HG02973 (cell line): ENCODE data around the gene RUNX2.

Source experiments
- ATAC-seq: cut with Tn5 transposase; IDR thresholded peaks from one replicate; pipeline ENCODE4 v1.9.1; 2021; ENCODE audit warnings: moderate library complexity; ENCODE audit not compliant: unreplicated experiment

Gene RUNX2

GRCh38 chr6:45574014-45574461 is 245.9 kb downstream of the RUNX2 start:
- no peak for ATAC-seq

GRCh38 chr6:45574885-45575284 is 246.8 kb downstream of the RUNX2 start:
- no peak for ATAC-seq

DNA sequence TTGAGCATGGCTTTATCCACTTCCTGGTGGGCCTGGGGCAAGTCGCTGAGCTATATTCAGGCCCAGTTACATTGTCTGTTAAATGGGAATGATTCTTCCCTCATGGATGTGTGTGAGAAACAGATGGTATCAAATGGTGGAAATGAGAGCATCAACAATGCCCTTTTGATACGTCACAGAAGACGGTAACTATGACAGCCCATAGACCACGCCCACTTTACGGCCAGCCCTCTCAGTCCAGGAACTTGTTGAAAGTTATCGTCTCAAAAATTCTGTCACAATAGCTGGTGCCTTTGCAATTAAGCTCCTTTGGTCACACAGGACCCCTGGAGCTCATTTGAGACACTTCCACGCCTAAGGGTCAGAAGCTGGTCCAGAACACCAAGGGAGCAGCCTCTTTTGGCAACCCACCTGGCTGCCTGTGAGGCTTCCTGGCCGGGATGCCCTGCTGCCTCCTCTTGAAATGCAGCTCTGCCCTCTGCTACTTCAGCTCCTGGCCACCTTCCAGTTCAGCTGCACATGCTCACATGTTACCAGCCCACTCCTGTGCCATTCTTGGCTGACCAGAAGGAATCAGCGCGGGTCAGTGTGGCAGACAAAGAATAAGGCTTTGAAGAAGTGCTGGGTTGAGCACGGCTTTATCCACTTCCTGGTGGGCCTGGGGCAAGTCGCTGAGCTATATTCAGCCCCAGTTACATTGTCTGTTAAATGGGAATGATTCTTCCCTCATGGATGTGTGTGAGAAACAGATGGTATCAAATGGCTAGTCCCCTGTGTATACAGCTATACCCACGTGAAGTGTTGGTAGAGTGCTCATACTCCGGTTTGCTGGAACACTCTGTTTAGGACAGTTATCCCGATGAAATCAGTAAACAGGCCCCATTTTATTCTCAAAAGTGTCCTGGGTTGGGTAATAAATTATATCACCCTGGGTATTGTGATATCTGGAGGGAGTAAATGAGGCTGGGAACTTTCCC is 248.8 kb downstream of the RUNX2 start:
- ATAC-seq: no peak

DNA sequence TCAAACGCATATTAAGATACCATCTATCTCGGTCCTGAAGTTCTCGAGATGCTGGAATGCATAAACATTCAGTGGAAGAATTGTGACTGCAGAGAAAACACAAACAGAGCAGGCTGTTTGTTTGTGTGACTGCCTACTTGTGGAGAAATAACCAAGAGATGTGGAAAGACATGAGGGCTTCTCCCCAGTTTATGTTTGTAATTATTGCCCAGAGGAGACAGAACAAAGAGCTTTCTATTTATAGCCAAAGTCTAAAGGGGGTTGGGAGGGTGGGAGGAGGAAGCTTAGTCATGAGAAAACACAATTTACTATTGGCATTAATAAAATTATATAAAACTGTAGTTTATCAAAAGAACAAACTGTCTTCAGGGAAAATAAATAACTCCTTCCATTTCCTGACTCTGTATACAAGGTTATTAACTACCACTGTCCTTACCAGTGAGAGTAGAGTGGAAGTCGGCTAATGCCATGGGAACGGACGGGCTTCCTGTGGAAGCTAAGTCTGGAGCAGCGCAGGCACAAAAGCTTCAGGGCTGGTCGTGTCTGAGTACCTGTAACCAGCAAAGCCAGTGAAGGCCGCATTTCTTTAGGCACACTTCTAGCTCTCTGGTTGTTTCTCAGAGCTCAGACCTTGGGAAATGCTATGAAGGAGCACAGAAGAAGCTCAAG is 249.8 kb downstream of the RUNX2 start:
- ATAC-seq: no peak

DNA sequence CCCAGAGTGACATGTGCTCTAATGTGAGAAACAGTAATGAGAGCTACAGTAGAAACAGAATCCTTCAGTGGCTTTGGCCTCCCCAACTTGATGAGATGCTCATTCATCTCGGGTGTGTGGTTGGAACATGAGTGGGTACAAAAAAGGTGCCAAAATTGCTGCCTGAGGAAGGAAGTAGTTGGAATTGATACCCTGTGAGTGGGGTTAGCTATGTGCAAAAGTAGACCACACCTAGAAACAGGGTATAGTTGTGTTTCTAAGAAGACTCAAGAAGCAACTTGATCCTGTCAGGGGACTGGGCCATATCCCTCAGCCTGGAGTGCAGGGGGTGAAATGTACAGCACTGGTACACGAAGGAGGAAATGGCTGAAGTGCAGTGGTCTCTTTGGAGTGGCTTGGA is 256.0 kb downstream of the RUNX2 start:
- no peak for ATAC-seq

GRCh38 chr6:45586216-45587171 is 258.4 kb downstream of the RUNX2 start:
- no peak for ATAC-seq

GRCh38 chr6:45587229-45588060 is 259.3 kb downstream of the RUNX2 start:
- no peak for ATAC-seq

DNA sequence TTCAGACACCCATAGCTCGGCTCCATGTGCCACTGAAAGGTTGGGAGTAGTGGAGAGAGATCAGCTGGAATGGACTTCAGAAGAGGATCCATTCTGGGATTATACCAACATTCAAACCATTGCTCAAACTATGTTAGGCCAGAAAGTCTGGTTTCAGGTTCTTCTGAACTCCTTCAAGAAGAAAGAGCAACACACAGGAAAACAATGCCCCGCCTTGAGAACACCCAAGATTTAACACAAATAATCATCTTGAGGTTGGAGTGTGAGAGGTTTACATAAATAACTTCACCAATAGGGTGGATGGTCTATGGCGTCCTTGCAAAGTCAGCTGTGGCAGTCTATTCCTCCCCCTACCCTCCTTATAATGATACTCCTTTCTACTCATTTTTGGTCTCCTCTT is 261.2 kb downstream of the RUNX2 start:
- no peak for ATAC-seq

DNA sequence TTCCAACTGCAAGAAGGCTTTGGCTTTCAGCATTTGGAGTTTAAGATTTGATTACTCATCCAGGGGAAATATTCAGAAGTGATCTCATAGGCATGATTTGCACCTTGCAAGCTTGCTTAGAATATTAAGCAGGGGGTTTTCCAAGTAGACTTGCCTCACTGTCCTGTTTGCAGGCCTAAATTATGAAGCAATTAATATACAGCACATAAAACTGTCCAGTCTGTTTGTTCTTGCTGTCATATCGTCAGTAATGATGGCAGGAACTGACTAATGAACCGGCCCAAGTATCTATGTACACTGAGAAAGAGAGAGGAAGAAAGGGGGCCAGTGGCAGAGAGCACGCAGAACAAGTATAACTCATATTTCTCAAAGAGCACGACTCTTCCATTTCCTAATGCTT is 262.1 kb downstream of the RUNX2 start:
- no peak for ATAC-seq

GRCh38 chr6:45590696-45591184 is 262.6 kb downstream of the RUNX2 start:
- ATAC-seq: no peak

GRCh38 chr6:45591306-45591705 is 263.2 kb downstream of the RUNX2 start:
- ATAC-seq: no peak

DNA sequence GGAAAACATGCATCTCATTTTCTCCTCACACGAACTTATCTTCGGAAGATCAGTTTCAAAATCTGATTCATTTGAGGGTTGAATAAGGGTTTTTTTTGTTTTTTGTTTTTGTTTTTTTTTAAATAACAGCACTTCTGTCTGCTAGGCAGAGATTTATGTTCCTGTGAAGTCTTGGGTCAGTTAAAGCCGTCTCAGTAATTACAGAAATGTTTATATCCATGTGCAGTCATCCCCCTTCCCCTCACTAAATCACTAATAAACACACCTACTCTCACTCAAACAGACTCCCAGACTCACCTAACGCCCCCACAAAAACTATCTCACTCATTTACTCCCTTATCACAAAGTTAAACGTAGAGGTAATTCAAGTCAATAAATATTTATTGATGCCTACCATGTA is 263.8 kb downstream of the RUNX2 start:
- ATAC-seq: no peak

DNA sequence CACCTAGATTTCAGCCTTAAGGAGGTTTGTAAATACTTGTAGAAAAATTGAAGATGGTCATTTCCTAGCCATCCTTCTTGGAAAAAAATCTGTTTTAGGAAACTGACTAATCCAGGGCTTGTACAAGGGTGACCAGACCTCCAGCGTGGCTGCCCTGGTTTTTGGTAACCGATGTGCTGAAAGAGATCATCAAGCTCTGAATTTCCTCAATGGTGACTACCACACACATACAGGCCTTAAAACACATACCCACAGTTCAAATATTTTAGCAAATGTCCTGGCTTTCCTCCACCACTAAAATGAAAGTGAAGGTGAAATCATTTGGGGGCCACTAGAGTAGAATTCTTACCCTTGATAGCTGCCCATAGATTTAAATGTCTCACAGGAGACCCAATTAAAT is 264.9 kb downstream of the RUNX2 start:
- no peak for ATAC-seq

- ATAC-seq: no peak
Measured at GRCh38 chr6:45595010-45595851, 267.1 kb downstream of the RUNX2 start.

GRCh38 chr6:45597424-45597823 is 269.3 kb downstream of the RUNX2 start:
- ATAC-seq: no peak

DNA sequence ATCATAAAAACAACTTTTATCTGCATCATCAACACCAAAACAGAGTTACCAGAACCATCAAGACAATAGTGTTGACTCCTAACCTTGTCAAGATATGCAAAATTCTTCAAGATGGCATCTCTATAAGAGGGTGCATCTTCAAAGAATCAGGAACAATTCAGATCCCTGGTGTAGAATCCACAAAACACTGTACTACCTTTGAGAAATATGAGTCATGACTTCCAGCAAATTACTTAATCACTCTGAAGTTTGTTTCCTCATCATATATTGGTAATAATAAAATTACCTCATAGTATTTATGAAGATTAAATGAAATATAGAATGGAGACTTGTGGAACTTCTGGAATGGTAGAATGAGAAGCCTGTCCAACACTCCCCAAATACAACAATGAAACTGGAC is 270.9 kb downstream of the RUNX2 start:
- ATAC-seq: no peak

- no peak for ATAC-seq
Measured at GRCh38 chr6:45605971-45606370, 277.8 kb downstream of the RUNX2 start.

- ATAC-seq: no peak
Measured at GRCh38 chr6:45606831-45607400, 278.8 kb downstream of the RUNX2 start.

- ATAC-seq: no peak
Measured at GRCh38 chr6:45607798-45608197, 279.7 kb downstream of the RUNX2 start.
